ENCODE measurements around the gene GRM1. TPM values are rescaled to one million over a fixed set of nuclear protein-coding genes. Genes with fewer than 3 reads are reported as not detected.

GRM1 gene
- total RNA-seq, 6 experiments from 2014 or later, result 0.07 TPM; not detected in 5

DNA sequence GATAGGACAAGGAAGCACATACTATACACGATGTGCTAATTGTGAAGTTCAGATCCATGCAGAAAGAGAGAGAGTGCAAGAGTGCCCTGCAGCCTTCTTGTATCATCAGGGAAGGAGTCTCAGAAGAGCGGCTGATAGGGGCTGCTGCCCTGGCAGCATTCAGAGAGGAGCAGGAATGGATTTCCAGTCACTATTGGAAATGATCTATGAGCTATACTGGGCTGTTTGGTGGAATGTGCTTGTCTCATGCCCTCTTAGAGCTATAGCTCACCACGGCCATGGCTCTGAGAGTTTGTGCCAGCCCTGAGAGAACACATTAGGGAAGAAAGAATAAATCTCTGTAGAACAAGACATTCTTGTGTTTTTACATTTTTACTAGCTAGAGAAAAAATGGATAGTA lies 302.2 kb downstream of the GRM1 start:
- Histone ChIP-seq H3K27ac (no peak overlapping the region), H3K27me3 (no peaks in the 10 kb centered on the region), H3K36me3 (no peaks in the 10 kb centered on the region), H3K9me3 (no peaks in the 10 kb centered on the region), H3K4me1 (no peaks in the 10 kb centered on the region), H3K4me3 (no peak overlapping the region)
- intact Hi-C loops (cut with DNase I), result no loop called here
- ATAC-seq (no peak), DNase-seq (no peak)
- WGBS (ENCODE audit: insufficient coverage, low coverage, low lambda C conversion rate, missing lambda C conversion rate), result 40% methylated on average over 2 of the region's 3 CpGs
- no peak for TF ChIP-seq CTCF (IDR thresholded peaks at IDR 0.05)
- TF ChIP-seq POLR2A (IDR thresholded peaks at IDR 0.05), result no peak

- 54% methylated on average over 2 of the region's 2 CpGs for WGBS (ENCODE audit: insufficient coverage, low coverage, low lambda C conversion rate, missing lambda C conversion rate)
- intact Hi-C loops (cut with DNase I), result no loop called here
Observed at GRCh38 chr6:146335336-146335735, 306.5 kb downstream of the GRM1 start.

GRCh38 chr6:146336191-146336590 lies 307.3 kb downstream of the GRM1 start:
- Histone ChIP-seq H3K4me3 (no peak overlapping the region), H3K4me1 (no peaks in the 10 kb centered on the region), H3K27me3 (no peaks in the 10 kb centered on the region), H3K27ac (no peak overlapping the region), H3K9me3 (no peaks in the 10 kb centered on the region), H3K36me3 (no peaks in the 10 kb centered on the region)
- intact Hi-C loops (cut with DNase I), result no loop called here
- no peak for DNase-seq
- TF ChIP-seq POLR2A (IDR thresholded peaks at IDR 0.05) (no peak), CTCF (IDR thresholded peaks at IDR 0.05) (no peak)
- ATAC-seq, result peak in 1 of 4 donors; percentile 16
- 34% methylated on average over 3 of the region's 3 CpGs for WGBS (ENCODE audit: insufficient coverage, low coverage, low lambda C conversion rate, missing lambda C conversion rate)

More at GRCh38 chr6:146335336-146335735, 306.5 kb downstream of the GRM1 start:
- Histone ChIP-seq H3K4me3 (no peak overlapping the region), H3K27me3 (no peaks in the 10 kb centered on the region), H3K9me3 (no peaks in the 10 kb centered on the region), H3K27ac (no peak overlapping the region), H3K36me3 (no peaks in the 10 kb centered on the region), H3K4me1 (no peaks in the 10 kb centered on the region)
- no peak for DNase-seq
- no peak for ATAC-seq
- TF ChIP-seq POLR2A (IDR thresholded peaks at IDR 0.05) (no peak), CTCF (IDR thresholded peaks at IDR 0.05) (no peak)

DNA sequence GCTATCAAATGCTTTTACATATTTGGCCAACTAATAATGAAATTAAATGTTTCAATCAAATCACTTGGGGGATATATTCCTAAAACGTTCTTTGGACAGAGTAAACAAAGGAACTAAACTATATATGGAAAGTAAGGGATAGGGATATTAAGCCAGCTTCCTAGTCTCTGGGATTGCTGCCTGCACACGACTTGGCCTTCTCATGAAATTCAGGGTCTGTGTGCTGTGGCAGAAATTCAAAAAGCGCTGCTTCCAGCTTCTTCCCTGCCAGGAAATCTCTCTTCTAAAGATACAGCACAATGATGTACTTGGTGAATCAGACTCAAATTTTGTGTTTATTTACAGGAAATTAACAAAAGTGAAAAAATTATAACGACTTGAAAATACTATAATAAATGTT lies 308.5 kb downstream of the GRM1 start:
- Histone ChIP-seq H3K27me3 (no peaks in the 10 kb centered on the region), H3K36me3 (no peaks in the 10 kb centered on the region), H3K9me3 (no peaks in the 10 kb centered on the region), H3K4me3 (no peak overlapping the region), H3K27ac (no peak overlapping the region), H3K4me1 (no peaks in the 10 kb centered on the region)
- WGBS (ENCODE audit: insufficient coverage, low coverage, low lambda C conversion rate, missing lambda C conversion rate), result 33% methylated on average over 4 of the region's 4 CpGs
- no peak for ATAC-seq
- intact Hi-C loops (cut with DNase I), result no loop called here
- DNase-seq, result no peak
- TF ChIP-seq POLR2A (IDR thresholded peaks at IDR 0.05) (no peak), CTCF (IDR thresholded peaks at IDR 0.05) (no peak)

DNA sequence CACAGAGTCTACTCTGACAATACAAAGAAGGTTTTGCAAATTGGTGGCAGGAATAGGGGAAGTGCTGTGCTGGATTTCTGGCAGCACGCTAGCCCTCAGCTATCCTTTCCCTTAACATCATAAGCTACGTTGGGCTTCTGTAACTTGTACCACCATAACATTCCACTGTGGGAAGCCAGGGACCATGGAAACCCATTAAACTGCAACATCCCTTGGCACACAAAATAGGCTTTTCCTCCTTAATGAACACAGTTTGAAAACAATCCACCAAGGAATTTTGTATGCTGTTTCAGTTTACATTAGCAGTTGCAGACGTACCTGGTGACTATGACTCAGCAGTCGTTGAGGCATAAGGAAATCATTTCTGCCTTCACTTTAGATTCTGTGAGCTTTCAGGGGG lies 310.9 kb downstream of the GRM1 start:
- ATAC-seq (no peak), DNase-seq (no peak)
- Histone ChIP-seq H3K36me3 (no peaks in the 10 kb centered on the region), H3K27ac (no peak overlapping the region), H3K4me3 (no peak overlapping the region), H3K27me3 (no peaks in the 10 kb centered on the region), H3K4me1 (no peaks in the 10 kb centered on the region), H3K9me3 (no peaks in the 10 kb centered on the region)
- WGBS (ENCODE audit: insufficient coverage, low coverage, low lambda C conversion rate, missing lambda C conversion rate), result 27% methylated on average over 4 of the region's 4 CpGs
- intact Hi-C loops (cut with DNase I), result no loop called here
- TF ChIP-seq POLR2A (IDR thresholded peaks at IDR 0.05) (no peak), CTCF (IDR thresholded peaks at IDR 0.05) (no peak)
